Immature natural killer cell (primary cell): ENCODE data around the gene PRR27. TPM values are rescaled to one million over a fixed set of nuclear protein-coding genes. Genes with fewer than 3 reads are reported as not detected.

ENCODE experiments used
- DNase-seq, 3 donors: peaks; one replicate each; pipeline ENCODE4 v3.0.0; 2022; ENCODE audit warnings: mixed read lengths in 1 of 3
- H3K27ac Mint-ChIP-seq, 6 donors: one replicate each; pipeline ENCODE4 v1.8.0; 2020; ENCODE audit warnings: mixed read lengths in 6 of 6, mild to moderate bottlenecking in 5 of 6, inconsistent platforms in 4 of 6, moderate library complexity in 3 of 6
- H3K27me3 Mint-ChIP-seq, 3 donors: one replicate each; pipeline ENCODE4 v1.8.0; 2020 to 2021; ENCODE audit warnings: low read depth in 3 of 3, mild to moderate bottlenecking in 3 of 3, mixed read lengths in 3 of 3, moderate library complexity in 3 of 3, inconsistent platforms in 1 of 3
- H3K36me3 Mint-ChIP-seq, 3 donors: one replicate each; pipeline ENCODE4 v1.8.0; 2020; ENCODE audit warnings: mixed read lengths in 3 of 3, inconsistent platforms in 2 of 3, mild to moderate bottlenecking in 2 of 3
- H3K4me1 Mint-ChIP-seq, 2 donors: one replicate each; pipeline ENCODE4 v1.8.0; 2020; ENCODE audit warnings: inconsistent platforms in 2 of 2, mild to moderate bottlenecking in 2 of 2, mixed read lengths in 2 of 2, moderate library complexity in 1 of 2
- H3K4me3 Mint-ChIP-seq, 5 donors: one replicate each; pipeline ENCODE4 v1.8.0; 2020; ENCODE audit warnings: mild to moderate bottlenecking in 5 of 5, mixed read lengths in 5 of 5, inconsistent platforms in 3 of 5, moderate library complexity in 3 of 5
- H3K9me3 Mint-ChIP-seq, 6 donors: one replicate each; pipeline ENCODE4 v1.8.0; 2020; ENCODE audit warnings: mild to moderate bottlenecking in 6 of 6, mixed read lengths in 6 of 6, inconsistent platforms in 4 of 6, moderate library complexity in 3 of 6
- polyA plus RNA-seq, 3 donors: library from polyadenylated mRNA; unstranded; fragments of 300-500 nt; fragmentation: Illumina TruSeq; gene quantifications; one replicate each; pipeline ENCODE4 v1.2.3, GENCODE V29; 2021

PRR27 gene
- not detected for polyA plus RNA-seq

GRCh38 chr4:70153937-70154336 lies at the start of gene PRR27:
Gene PRR27, plus strand, starts transcription at chr4:70154237. Its CDS starts 139 bp downstream, at chr4:70154376.
- Mint-ChIP-seq H3K27ac (no peak within 1 kb of the TSS), H3K9me3 (peaks cover 0 to 5% (median 0%) of the 10 kb centered on the region in 6 donors), H3K36me3 (no peaks in the 10 kb centered on the region), H3K4me1 (no peaks in the 10 kb centered on the region), H3K27me3 (peaks cover 0 to 4% (median 0%) of the 10 kb centered on the region in 3 donors), H3K4me3 (no peak within 1 kb of the TSS)
- no peak for DNase-seq

- no peak for DNase-seq
- Mint-ChIP-seq H3K27me3 (no peaks in the 10 kb centered on the region), H3K4me3 (no peak overlapping the region), H3K9me3 (peaks cover 0 to 20% (median 4%) of the 10 kb centered on the region in 6 donors), H3K27ac (no peak overlapping the region), H3K4me1 (no peaks in the 10 kb centered on the region), H3K36me3 (no peaks in the 10 kb centered on the region)
These were observed 43.1 kb upstream of the PRR27 start for GRCh38 chr4:70110917-70111316.

GRCh38 chr4:70113656-70114055 lies 40.4 kb upstream of the PRR27 start:
- H3K36me3 Mint-ChIP-seq, result no peaks in the 10 kb centered on the region
- H3K4me3 Mint-ChIP-seq, result no peak overlapping the region
- DNase-seq, result no peak
- peaks cover 0 to 28% (median 5%) of the 10 kb centered on the region in 6 donors for H3K9me3 Mint-ChIP-seq
- no peaks in the 10 kb centered on the region for H3K4me1 Mint-ChIP-seq
- no peak overlapping the region for H3K27ac Mint-ChIP-seq
- H3K27me3 Mint-ChIP-seq, result peaks cover 0 to 2% (median 0%) of the 10 kb centered on the region in 3 donors

- H3K4me1 Mint-ChIP-seq, result no peaks in the 10 kb centered on the region
- H3K9me3 Mint-ChIP-seq, result peaks cover 0 to 25% (median 5%) of the 10 kb centered on the region in 6 donors
- no peak overlapping the region for H3K4me3 Mint-ChIP-seq
- DNase-seq, result no peak
- peaks cover 0 to 2% (median 0%) of the 10 kb centered on the region in 3 donors for H3K27me3 Mint-ChIP-seq
- no peaks in the 10 kb centered on the region for H3K36me3 Mint-ChIP-seq
- H3K27ac Mint-ChIP-seq, result no peak overlapping the region
These were observed 39.9 kb upstream of the PRR27 start for GRCh38 chr4:70114096-70114495.

- peaks cover 1 to 26% (median 5%) of the 10 kb centered on the region in 6 donors for H3K9me3 Mint-ChIP-seq
- no peak overlapping the region for H3K27ac Mint-ChIP-seq
- no peaks in the 10 kb centered on the region for H3K36me3 Mint-ChIP-seq
- DNase-seq, result no peak
- H3K4me1 Mint-ChIP-seq, result no peaks in the 10 kb centered on the region
- peaks cover 0 to 5% (median 0%) of the 10 kb centered on the region in 3 donors for H3K27me3 Mint-ChIP-seq
- H3K4me3 Mint-ChIP-seq, result no peak overlapping the region
These were observed 33.7 kb upstream of the PRR27 start for GRCh38 chr4:70120323-70120722.

- no peaks in the 10 kb centered on the region for H3K4me1 Mint-ChIP-seq
- H3K27me3 Mint-ChIP-seq, result peaks cover 0 to 2% (median 0%) of the 10 kb centered on the region in 3 donors
- no peak overlapping the region for H3K27ac Mint-ChIP-seq
- no peak overlapping the region for H3K4me3 Mint-ChIP-seq
- no peak for DNase-seq
- no peaks in the 10 kb centered on the region for H3K36me3 Mint-ChIP-seq
- H3K9me3 Mint-ChIP-seq, result peaks cover 0 to 19% (median 0%) of the 10 kb centered on the region in 6 donors
These were observed 20.6 kb upstream of the PRR27 start for GRCh38 chr4:70133473-70133872.

GRCh38 chr4:70138751-70139150 lies 15.3 kb upstream of the PRR27 start:
- H3K9me3 Mint-ChIP-seq, result peaks cover 0 to 13% (median 0%) of the 10 kb centered on the region in 6 donors
- no peak overlapping the region for H3K27ac Mint-ChIP-seq
- H3K4me3 Mint-ChIP-seq, result no peak overlapping the region
- H3K4me1 Mint-ChIP-seq, result no peaks in the 10 kb centered on the region
- peaks cover 0 to 1% (median 0%) of the 10 kb centered on the region in 3 donors for H3K27me3 Mint-ChIP-seq
- no peaks in the 10 kb centered on the region for H3K36me3 Mint-ChIP-seq
- DNase-seq, result no peak

GRCh38 chr4:70151271-70151670 lies 2.8 kb upstream of the PRR27 start:
- Mint-ChIP-seq H3K9me3 (peaks cover 0 to 5% (median 1%) of the 10 kb centered on the region in 6 donors), H3K36me3 (no peaks in the 10 kb centered on the region), H3K27ac (no peak overlapping the region), H3K27me3 (peaks cover 0 to 4% (median 0%) of the 10 kb centered on the region in 3 donors), H3K4me1 (no peaks in the 10 kb centered on the region), H3K4me3 (no peak overlapping the region)
- DNase-seq, result no peak

- DNase-seq, result no peak
- H3K9me3 Mint-ChIP-seq, result peaks cover 0 to 5% (median 2%) of the 10 kb centered on the region in 6 donors
- H3K27me3 Mint-ChIP-seq, result peaks cover 0 to 4% (median 0%) of the 10 kb centered on the region in 3 donors
- H3K4me3 Mint-ChIP-seq, result no peak overlapping the region
- no peaks in the 10 kb centered on the region for H3K36me3 Mint-ChIP-seq
- no peak overlapping the region for H3K27ac Mint-ChIP-seq
- H3K4me1 Mint-ChIP-seq, result no peaks in the 10 kb centered on the region
These were observed 1.9 kb upstream of the PRR27 start for GRCh38 chr4:70152088-70152487.

GRCh38 chr4:70158576-70158975 lies 4.5 kb downstream of the PRR27 start:
- no peak for DNase-seq
- Mint-ChIP-seq H3K9me3 (peaks cover 0 to 7% (median 0%) of the 10 kb centered on the region in 6 donors), H3K27ac (no peak overlapping the region), H3K4me3 (no peak overlapping the region), H3K27me3 (no peaks in the 10 kb centered on the region), H3K36me3 (no peaks in the 10 kb centered on the region), H3K4me1 (no peaks in the 10 kb centered on the region)

GRCh38 chr4:70177090-70177489 lies 23.1 kb downstream of the PRR27 start:
- no peaks in the 10 kb centered on the region for H3K4me1 Mint-ChIP-seq
- H3K27ac Mint-ChIP-seq, result no peak overlapping the region
- no peak for DNase-seq
- peaks cover 0 to 1% (median 0%) of the 10 kb centered on the region in 3 donors for H3K27me3 Mint-ChIP-seq
- no peak overlapping the region for H3K4me3 Mint-ChIP-seq
- peaks cover 0 to 5% (median 2%) of the 10 kb centered on the region in 6 donors for H3K9me3 Mint-ChIP-seq
- no peaks in the 10 kb centered on the region for H3K36me3 Mint-ChIP-seq

- DNase-seq, result no peak
- H3K4me3 Mint-ChIP-seq, result no peak overlapping the region
- H3K27me3 Mint-ChIP-seq, result peaks cover 0 to 1% (median under 1%) of the 10 kb centered on the region in 3 donors
- no peaks in the 10 kb centered on the region for H3K4me1 Mint-ChIP-seq
- H3K9me3 Mint-ChIP-seq, result peaks cover 0 to 5% (median 2%) of the 10 kb centered on the region in 6 donors
- H3K27ac Mint-ChIP-seq, result no peak overlapping the region
- H3K36me3 Mint-ChIP-seq, result no peaks in the 10 kb centered on the region
These were observed 24.1 kb downstream of the PRR27 start for GRCh38 chr4:70178075-70178660.

- Mint-ChIP-seq H3K9me3 (peaks cover 0 to 4% (median 1%) of the 10 kb centered on the region in 6 donors), H3K36me3 (no peaks in the 10 kb centered on the region), H3K27me3 (peaks cover 0 to 2% (median 1%) of the 10 kb centered on the region in 3 donors), H3K4me1 (no peaks in the 10 kb centered on the region), H3K4me3 (no peak overlapping the region), H3K27ac (no peak overlapping the region)
- DNase-seq, result no peak
These were observed 25.8 kb downstream of the PRR27 start for GRCh38 chr4:70179811-70180210.

GRCh38 chr4:70181864-70182263 lies 27.8 kb downstream of the PRR27 start:
- Mint-ChIP-seq H3K36me3 (no peaks in the 10 kb centered on the region), H3K27ac (no peak overlapping the region), H3K4me3 (no peak overlapping the region), H3K9me3 (peaks cover 0 to 4% (median 1%) of the 10 kb centered on the region in 6 donors), H3K27me3 (peaks cover 0 to 2% (median 0%) of the 10 kb centered on the region in 3 donors), H3K4me1 (no peaks in the 10 kb centered on the region)
- DNase-seq, result no peak
